ENCODE measurements around the gene CTTNBP2NL. TPM values are rescaled to one million over a fixed set of nuclear protein-coding genes. Genes with fewer than 3 reads are reported as not detected.

Gene CTTNBP2NL
- total and polyA plus RNA-seq, 7 donors, result 1.2 to 9.4 (median 4.7) TPM

- WGBS, 3 donors, result 4% methylated on average over 58 to 65 of the region's 65 CpGs
- TF ChIP-seq CTCF (IDR thresholded peaks at IDR 0.05), result peak; percentile 54
- peak overlapping the region; percentile 72 for H3K4me3 ChIP-seq
- no peaks in the 10 kb centered on the region for H3K36me3 ChIP-seq (ENCODE audit: insufficient read depth in 1 of 2, low read depth in 1 of 2)
- ATAC-seq (peak; percentile 77 to 94 (median 81)), DNase-seq (peak; percentile 72 to 77)
- H3K27me3 ChIP-seq (ENCODE audit: insufficient read depth in 3 of 3, low read length in 2 of 3), result peaks cover 0 to 52% (median 7%) of the 10 kb centered on the region in 3 donors
- intact Hi-C loops (cut with DNase I), result loop anchor here (2.0 to 5.0 kb wide), 2 partner anchors 205 to 207 kb away; partner anchors contain the start of gene RHOC (in 1 of the 2)
- H3K9me3 ChIP-seq, result no peaks in the 10 kb centered on the region
- peaks cover 9% of the 10 kb centered on the region for H3K4me1 ChIP-seq
- H3K27ac ChIP-seq, result no peak overlapping the region
Observed at GRCh38 chr1:112501810-112502641, 106.0 kb downstream of the CTTNBP2NL start.

- 58 to 66% (median 66%) methylated on average over 2 of the region's 2 CpGs for WGBS, 3 donors
Observed at GRCh38 chr1:112502826-112503225, 106.8 kb downstream of the CTTNBP2NL start.

GRCh38 chr1:112504001-112504660 lies 108.1 kb downstream of the CTTNBP2NL start:
- no peaks in the 10 kb centered on the region for H3K9me3 ChIP-seq
- WGBS, 3 donors, result 64 to 76% (median 72%) methylated on average over 11 of the region's 11 CpGs
- DNase-seq (no peak), ATAC-seq (no peak)
- no peak for TF ChIP-seq CTCF (IDR thresholded peaks at IDR 0.05)
- no peak overlapping the region for H3K4me3 ChIP-seq
- no peak overlapping the region for H3K27ac ChIP-seq
- intact Hi-C loops (cut with DNase I), result loop anchor here in 1 of 2 donors (5.0 kb wide), 1 partner anchor 203 kb away; the partner anchor contains the start of gene RHOC
- H3K4me1 ChIP-seq, result peaks cover 22% of the 10 kb centered on the region
- no peaks in the 10 kb centered on the region for H3K36me3 ChIP-seq (ENCODE audit: insufficient read depth in 1 of 2, low read depth in 1 of 2)
- peaks cover 0 to 72% (median 19%) of the 10 kb centered on the region in 3 donors for H3K27me3 ChIP-seq (ENCODE audit: insufficient read depth in 3 of 3, low read length in 2 of 3)

More at GRCh38 chr1:112502826-112503225, 106.8 kb downstream of the CTTNBP2NL start:
- ATAC-seq, result no peak
- Histone ChIP-seq H3K27me3 (ENCODE audit: insufficient read depth in 3 of 3, low read length in 2 of 3) (peaks cover 0 to 60% (median 10%) of the 10 kb centered on the region in 3 donors), H3K36me3 (ENCODE audit: insufficient read depth in 1 of 2, low read depth in 1 of 2) (no peaks in the 10 kb centered on the region), H3K9me3 (no peaks in the 10 kb centered on the region), H3K27ac (no peak overlapping the region), H3K4me3 (no peak overlapping the region), H3K4me1 (peaks cover 12% of the 10 kb centered on the region)
- DNase-seq, result no peak
- intact Hi-C loops (cut with DNase I), result loop anchor here (2.0 to 5.0 kb wide), 2 partner anchors 204 to 206 kb away; partner anchors contain the start of gene RHOC (in 1 of the 2)
- no peak for TF ChIP-seq CTCF (IDR thresholded peaks at IDR 0.05)

GRCh38 chr1:112504661-112505399 lies 108.8 kb downstream of the CTTNBP2NL start:
- 59 to 74% (median 64%) methylated on average over 6 of the region's 6 CpGs for WGBS, 3 donors
- peaks cover 0 to 77% (median 19%) of the 10 kb centered on the region in 3 donors for H3K27me3 ChIP-seq (ENCODE audit: insufficient read depth in 3 of 3, low read length in 2 of 3)
- intact Hi-C loops (cut with DNase I), result loop anchor here in 1 of 2 donors (5.0 kb wide), 1 partner anchor 202 kb away; the partner anchor contains the start of gene RHOC
- no peaks in the 10 kb centered on the region for H3K36me3 ChIP-seq (ENCODE audit: insufficient read depth in 1 of 2, low read depth in 1 of 2)
- DNase-seq, result no peak
- no peaks in the 10 kb centered on the region for H3K9me3 ChIP-seq
- no peak for TF ChIP-seq CTCF (IDR thresholded peaks at IDR 0.05)
- no peak for ATAC-seq
- peaks cover 22% of the 10 kb centered on the region for H3K4me1 ChIP-seq
- H3K27ac ChIP-seq, result no peak overlapping the region
- no peak overlapping the region for H3K4me3 ChIP-seq
